ENCODE data around the gene DTHD1.

GRCh38 chr4:36329228-36329627 is 47.8 kb downstream of the DTHD1 start:
- TF ChIP-seq POLR2A (IDR thresholded peaks at IDR 0.05) = no peak
- TF ChIP-seq CTCF (IDR thresholded peaks at IDR 0.05 in 8 of 11, conservative IDR thresholded peaks at IDR 0.05 in 3 of 11) = no peak
- no peak for TF ChIP-seq POLR2AphosphoS5 (IDR thresholded peaks at IDR 0.05)
